IMR-90 (cell line): ENCODE results near the gene HIPK3. TPM values are rescaled to one million over a fixed set of nuclear protein-coding genes. Genes with fewer than 3 reads are reported as not detected.
"Not testable (repeated sequence)": the region's sequence is repeated elsewhere in the genome, so short reads cannot be mapped to it uniquely, and the experiment has no call there.

Experiments used
- ATAC-seq: fragments of 200-7000 bp; cut with Tn5 transposase; 2 replicates; pipeline ENCODE4 v1.9.1; 2020; ENCODE audit warnings: low read depth, mild to moderate bottlenecking, moderate library complexity
- BruUV-seq: library from RNA; stranded (reverse); fragments of 400-500 nt; replicated peaks from 2 replicates; lab custom pipeline; 2021; lab: Mats Ljungman, UMichigan
- CTCF ChIA-PET: fragments of 300-600 bp; formaldehyde crosslinking; extraction: SDS; loops from one replicate; lab custom pipeline; 2021; ENCODE audit warnings: antibody characterized with exemption; lab: Yijun Ruan, JAX
- POLR2A ChIA-PET: fragments of 300-600 bp; sonication (Branson Sonifier 250); formaldehyde crosslinking; loops from one replicate; lab custom pipeline; 2022; ENCODE audit warnings: antibody characterized with exemption; ENCODE audit not compliant: unreplicated experiment; lab: Charles Lee
- DNase-seq: peaks from one replicate; pipeline ENCODE4 v3.0.0; 2013
- H2AFZ ChIP-seq: replicated peaks from 2 replicates; pipeline ENCODE3; 2013; ENCODE audit warnings: low read length, mild to moderate bottlenecking; ENCODE audit not compliant: poor library complexity
- H2AK5ac ChIP-seq: 2 replicates; pipeline ENCODE4 v1.6.1; 2013; ENCODE audit warnings: low read depth, low read length, inconsistent platforms
- H2AK9ac ChIP-seq: replicated peaks from 2 replicates; pipeline ENCODE3; 2013; ENCODE audit warnings: mild to moderate bottlenecking, low read depth, low read length, moderate library complexity; ENCODE audit not compliant: poor library complexity
- H2BK120ac ChIP-seq: 2 replicates; pipeline ENCODE4 v1.6.1; 2013; ENCODE audit warnings: low read depth, low read length, inconsistent platforms
- H2BK15ac ChIP-seq: 3 replicates; pipeline ENCODE4 v1.6.1; 2013; ENCODE audit warnings: low read depth, low read length, inconsistent platforms
- H2BK20ac ChIP-seq: 2 replicates; pipeline ENCODE4 v1.6.1; 2013; ENCODE audit warnings: low read depth, mild to moderate bottlenecking, inconsistent platforms, low read length, moderate library complexity
- H2BK5ac ChIP-seq: 2 replicates; pipeline ENCODE4 v1.6.1; 2013; ENCODE audit warnings: mild to moderate bottlenecking, low read depth, low read length, inconsistent platforms; ENCODE audit not compliant: poor library complexity, severe bottlenecking
- H3K14ac ChIP-seq: replicated peaks from 2 replicates; pipeline ENCODE4 v1.6.1; 2013; ENCODE audit warnings: low read depth, low read length, inconsistent platforms
- H3K18ac ChIP-seq: 2 replicates; pipeline ENCODE4 v1.6.1; 2013; ENCODE audit warnings: low read depth, low read length, control low read depth
- H3K23ac ChIP-seq: 2 replicates; pipeline ENCODE4 v1.6.1; 2013; ENCODE audit warnings: low read depth, low read length, inconsistent platforms
- H3K27ac ChIP-seq: 2 replicates; pipeline ENCODE4 v1.5.1; 2013; ENCODE audit warnings: mild to moderate bottlenecking, control low read depth, low read length; ENCODE audit not compliant: insufficient read depth
- H3K27me3 ChIP-seq: 2 replicates; pipeline ENCODE4 v1.6.1; 2013; ENCODE audit warnings: low read length; ENCODE audit not compliant: control insufficient read depth, insufficient read depth
- H3K36me3 ChIP-seq: 2 replicates; pipeline ENCODE4 v1.6.1; 2013; ENCODE audit warnings: low read length, mixed read lengths; ENCODE audit not compliant: control insufficient read depth, insufficient read depth
- H3K4ac ChIP-seq: 2 replicates; pipeline ENCODE4 v1.6.1; 2013; ENCODE audit warnings: low read depth, low read length, inconsistent platforms
- H3K4me1 ChIP-seq: 2 replicates; pipeline ENCODE4 v1.6.1; 2013; ENCODE audit warnings: low read length, mixed read lengths; ENCODE audit not compliant: control insufficient read depth, insufficient read depth
- H3K4me2 ChIP-seq: 2 replicates; pipeline ENCODE4 v1.6.1; 2013; ENCODE audit warnings: low read depth, mild to moderate bottlenecking, control low read depth, low read length, moderate library complexity
- H3K4me3 ChIP-seq: 2 replicates; pipeline ENCODE4 v1.5.1; 2013; ENCODE audit warnings: low read depth, mild to moderate bottlenecking, control low read depth, low read length, moderate library complexity; ENCODE audit not compliant: insufficient read depth
- H3K56ac ChIP-seq: 2 replicates; pipeline ENCODE4 v1.6.1; 2013; ENCODE audit warnings: low read length, inconsistent platforms; ENCODE audit not compliant: insufficient read depth; ENCODE audit errors: extremely low read depth
- H3K79me1 ChIP-seq, 2 experiments: 2 replicates each; pipeline ENCODE4 v1.6.1; 2013; ENCODE audit warnings: low read length in 2 of 2, inconsistent platforms in 1 of 2, low read depth in 1 of 2
- H3K9ac ChIP-seq: 2 replicates; pipeline ENCODE4 v1.6.1; 2013; ENCODE audit warnings: low read depth, low read length, control low read depth
- H3K9me1 ChIP-seq: 2 replicates; pipeline ENCODE4 v1.6.1; 2013; ENCODE audit warnings: low read length, inconsistent platforms; ENCODE audit not compliant: insufficient read depth
- H3K9me3 ChIP-seq: 2 replicates; pipeline ENCODE4 v1.6.1; 2013; ENCODE audit warnings: low read length; ENCODE audit not compliant: control insufficient read depth, insufficient read depth
- H4K20me1 ChIP-seq: 2 replicates; pipeline ENCODE4 v1.6.1; 2013; ENCODE audit warnings: low read length, inconsistent platforms; ENCODE audit not compliant: insufficient read depth
- H4K5ac ChIP-seq: 2 replicates; pipeline ENCODE4 v1.6.1; 2013; ENCODE audit warnings: mild to moderate bottlenecking, low read depth, low read length, control low read depth
- H4K8ac ChIP-seq, 2 experiments: 2 replicates each; pipeline ENCODE4 v1.6.1; 2013; ENCODE audit warnings: low read depth in 2 of 2, low read length in 2 of 2, control low read depth in 1 of 2, inconsistent platforms in 1 of 2
- H4K91ac ChIP-seq: 2 replicates; pipeline ENCODE4 v1.6.1; 2013; ENCODE audit warnings: low read depth, low read length, inconsistent platforms; ENCODE audit not compliant: insufficient read depth
- CEBPB ChIP-seq: IDR thresholded peaks from 2 replicates; pipeline ENCODE4 v1.6.1; 2012; ENCODE audit warnings: low read depth, low read length, improper control_type of control experiment
- RCOR1 ChIP-seq: IDR thresholded peaks from 2 replicates; pipeline ENCODE4 v1.6.1; 2012; ENCODE audit warnings: mild to moderate bottlenecking, low read length, improper control_type of control experiment; ENCODE audit not compliant: insufficient replicate concordance
- SMC3 ChIP-seq: fragments of 150-350 bp; IDR thresholded peaks from 2 replicates; pipeline ENCODE4 v1.6.1; 2016; ENCODE audit warnings: low read depth, mild to moderate bottlenecking, antibody characterized with exemption, low read length, moderate library complexity
- WGBS, 2 experiments: methylation state at CpG; one replicate each; pipeline versions ENCODE4 v1.1.5 to v1.1.7; 2013; ENCODE audit warnings: missing lambda C conversion rate in 2 of 2; ENCODE audit not compliant: insufficient read length in 1 of 2; ENCODE audit errors: extremely low coverage in 2 of 2; 5-methylcytosine and 5-hydroxymethylcytosine counted together
- dilution Hi-C: fragments of 300-500 bp; cut with HindIII; formaldehyde crosslinking; loops from one replicate; pipeline ENCODE4 v1.14.3; 2018; ENCODE audit warnings: low sequenced_read_pairs; ENCODE audit not compliant: unreplicated experiment
- in situ Hi-C: fragments of 300-500 bp; cut with MboI; formaldehyde crosslinking; loops from 3 replicates; pipeline ENCODE4 v1.14.3; 2019; ENCODE audit warnings: low sequenced_read_pairs, inconsistent platforms, mixed read lengths
- intact Hi-C: fragments of 100-400 bp; cut with micrococcal nuclease; formaldehyde crosslinking; loops from 2 replicates; pipeline ENCODE4 v1.10.0; 2022
- polyA plus RNA-seq, 3 experiments: library from polyadenylated mRNA; depleted of rRNA; stranded (reverse); fragments of >200 nt; gene quantifications; 2 replicates each; pipeline ENCODE4 v1.2.3, GENCODE V29; 2012; ENCODE audit warnings: low replicate concordance in 1 of 3
- total RNA-seq: library from RNA; depleted of rRNA; stranded (reverse); fragments of >200 nt; gene quantifications from 2 replicates; pipeline ENCODE4 v1.2.3, GENCODE V29; 2012
- TF ChIP-seq, protein P1 (sequence below): fragments of 150-350 bp; IDR thresholded peaks from 2 replicates; pipeline ENCODE4 v1.6.1; 2017; ENCODE audit warnings: mild to moderate bottlenecking, antibody characterized with exemption, low read length, low read depth

The HIPK3 gene
- total and polyA plus RNA-seq, 2 of the 4 experiments (the other 2 are of a cell fraction) = 8.3 to 103 TPM

DNA sequence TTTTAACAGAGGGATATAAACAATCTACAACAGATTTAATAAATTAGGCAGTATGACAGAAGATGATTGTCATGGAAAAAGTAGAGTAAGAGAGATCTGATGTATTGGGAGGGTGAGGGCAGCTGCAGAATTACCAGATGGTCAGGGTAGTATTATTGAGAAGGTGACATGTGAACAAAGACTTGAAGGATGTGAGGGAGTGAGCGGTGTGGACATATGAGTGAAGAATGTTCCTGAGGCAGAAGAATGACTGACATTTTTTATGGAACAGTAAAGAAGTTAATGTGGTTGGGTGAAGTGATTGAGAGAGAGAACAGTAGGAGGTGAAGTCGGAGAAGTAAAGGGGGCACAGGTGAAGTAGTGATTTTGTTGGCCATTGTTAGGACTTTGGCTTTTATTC, 42.4 kb upstream of the HIPK3 start:
- Histone ChIP-seq H3K4me3 (no peak overlapping the region), H3K9me3 (no peaks in the 10 kb centered on the region), H3K9me1 (no peaks in the 10 kb centered on the region), H3K27me3 (no peaks in the 10 kb centered on the region), H2AK5ac (no peak overlapping the region), H2BK20ac (no peak overlapping the region), H4K20me1 (no peaks in the 10 kb centered on the region), H3K14ac (no peak overlapping the region), H4K5ac (no peak overlapping the region), H4K8ac (no peak overlapping the region), H3K4me2 (no peak overlapping the region), H3K4ac (no peak overlapping the region), H3K36me3 (no peaks in the 10 kb centered on the region), H4K91ac (no peak overlapping the region), H3K27ac (no peak overlapping the region), H2BK120ac (no peak overlapping the region), H3K18ac (no peak overlapping the region), H3K56ac (no peak overlapping the region), H2AK9ac (no peak overlapping the region), H3K79me1 (no peaks in the 10 kb centered on the region), H3K4me1 (no peaks in the 10 kb centered on the region), H2BK5ac (no peak overlapping the region), H2AFZ (no peak overlapping the region), H3K23ac (no peak overlapping the region), H3K9ac (no peak overlapping the region), H2BK15ac (no peak overlapping the region)
- no peak for ATAC-seq
- in situ Hi-C loops (no loop called here), intact Hi-C loops (no loop called here), dilution Hi-C loops (no loop called here)
- no TSS peak for BruUV-seq
- ChIA-PET POLR2A (no interaction called here), CTCF (no interaction called here)
- TF ChIP-seq RCOR1 = no peak
- TF ChIP-seq, protein P1, sequence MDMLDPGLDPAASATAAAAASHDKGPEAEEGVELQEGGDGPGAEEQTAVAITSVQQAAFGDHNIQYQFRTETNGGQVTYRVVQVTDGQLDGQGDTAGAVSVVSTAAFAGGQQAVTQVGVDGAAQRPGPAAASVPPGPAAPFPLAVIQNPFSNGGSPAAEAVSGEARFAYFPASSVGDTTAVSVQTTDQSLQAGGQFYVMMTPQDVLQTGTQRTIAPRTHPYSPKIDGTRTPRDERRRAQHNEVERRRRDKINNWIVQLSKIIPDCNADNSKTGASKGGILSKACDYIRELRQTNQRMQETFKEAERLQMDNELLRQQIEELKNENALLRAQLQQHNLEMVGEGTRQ = no peak
- TF ChIP-seq SMC3 = no peak
- TF ChIP-seq CEBPB = no peak
- 0 to 62% methylated on average over 1 to 2 of the region's 2 CpGs for WGBS, 2 experiments
- DNase-seq = no peak

DNA sequence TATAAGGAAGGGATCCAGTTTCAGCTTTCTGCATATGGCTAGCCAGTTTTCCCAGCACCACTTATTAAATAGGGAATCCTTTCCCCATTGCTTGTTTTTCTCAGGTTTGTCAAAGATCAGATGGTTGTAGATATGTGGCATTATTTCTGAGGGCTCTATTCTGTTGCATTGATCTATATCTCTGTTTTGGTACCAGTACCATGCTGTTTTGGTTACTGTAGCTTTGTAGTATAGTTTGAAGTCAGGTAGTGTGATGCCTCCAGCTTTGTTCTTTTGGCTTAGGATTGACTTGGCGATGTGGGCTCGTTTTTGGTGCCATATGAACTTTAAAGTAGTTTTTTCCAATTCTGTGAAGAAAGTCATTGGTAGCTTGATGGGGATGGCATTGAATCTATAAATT, 40.5 kb upstream of the HIPK3 start:
- H4K8ac ChIP-seq, H3K27me3 ChIP-seq, H4K20me1 ChIP-seq, BruUV-seq, H3K27ac ChIP-seq, H2BK20ac ChIP-seq, H2BK5ac ChIP-seq, H3K9ac ChIP-seq, DNase-seq, H2BK120ac ChIP-seq, H2AK5ac ChIP-seq, H3K23ac ChIP-seq, ATAC-seq, H3K79me1 ChIP-seq, H3K4ac ChIP-seq, H3K4me1 ChIP-seq, H3K18ac ChIP-seq, H3K4me3 ChIP-seq, H3K9me3 ChIP-seq, H4K91ac ChIP-seq, H3K9me1 ChIP-seq, H3K4me2 ChIP-seq, H2AFZ ChIP-seq, CTCF ChIA-PET, in situ Hi-C loops, H4K5ac ChIP-seq, POLR2A ChIA-PET, intact Hi-C loops, H3K56ac ChIP-seq, dilution Hi-C loops, H3K14ac ChIP-seq, H2BK15ac ChIP-seq, H2AK9ac ChIP-seq, H3K36me3 ChIP-seq: not testable (repeated sequence)
- WGBS, 2 experiments = no CpG with 5 or more reads among the region's 2 CpGs
